ENCODE data around the gene TMEM87B. TPM values are rescaled to one million over a fixed set of nuclear protein-coding genes. Genes with fewer than 3 reads are reported as not detected.

The TMEM87B gene
- total RNA-seq, 4 donors from 2014 or later = 11.9 to 20.1 (median 18.2) TPM

DNA sequence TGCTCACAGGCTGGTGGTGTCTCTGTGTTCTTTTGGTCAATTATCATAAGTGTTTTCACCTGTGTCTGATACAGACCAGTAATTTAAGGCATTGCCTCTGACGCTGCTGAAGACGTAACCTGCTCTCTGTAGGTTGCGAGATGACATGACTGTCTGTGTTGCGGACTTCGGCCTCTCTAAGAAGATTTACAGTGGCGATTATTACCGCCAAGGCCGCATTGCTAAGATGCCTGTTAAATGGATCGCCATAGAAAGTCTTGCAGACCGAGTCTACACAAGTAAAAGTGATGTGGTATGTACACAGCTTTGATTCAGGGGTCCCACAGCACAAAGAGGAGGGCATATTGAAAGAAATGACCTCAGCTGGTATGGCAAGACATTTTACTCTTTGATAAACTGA lies 33.8 kb upstream of the TMEM87B start:
- Histone ChIP-seq H3K36me3 (peaks cover 0 to 20% (median 0%) of the 10 kb centered on the region in 3 donors), H3K9me3 (no peaks in the 10 kb centered on the region), H3K27ac (peak overlapping the region in 2 of 4 donors; percentile 46 to 47), H3K4me1 (no peaks in the 10 kb centered on the region), H3K4me3 (no peak overlapping the region), H3K27me3 (no peaks in the 10 kb centered on the region)
- DNase-seq (ENCODE audit: low spot score in 2 of 2) = no peak
- 82 to 85% methylated on average over 10 of the region's 10 CpGs for WGBS, 2 donors
- TF ChIP-seq POLR2A (IDR thresholded peaks at IDR 0.05) (no peak), EP300 (IDR thresholded peaks at IDR 0.05) (no peak)
- TF ChIP-seq, protein P1, sequence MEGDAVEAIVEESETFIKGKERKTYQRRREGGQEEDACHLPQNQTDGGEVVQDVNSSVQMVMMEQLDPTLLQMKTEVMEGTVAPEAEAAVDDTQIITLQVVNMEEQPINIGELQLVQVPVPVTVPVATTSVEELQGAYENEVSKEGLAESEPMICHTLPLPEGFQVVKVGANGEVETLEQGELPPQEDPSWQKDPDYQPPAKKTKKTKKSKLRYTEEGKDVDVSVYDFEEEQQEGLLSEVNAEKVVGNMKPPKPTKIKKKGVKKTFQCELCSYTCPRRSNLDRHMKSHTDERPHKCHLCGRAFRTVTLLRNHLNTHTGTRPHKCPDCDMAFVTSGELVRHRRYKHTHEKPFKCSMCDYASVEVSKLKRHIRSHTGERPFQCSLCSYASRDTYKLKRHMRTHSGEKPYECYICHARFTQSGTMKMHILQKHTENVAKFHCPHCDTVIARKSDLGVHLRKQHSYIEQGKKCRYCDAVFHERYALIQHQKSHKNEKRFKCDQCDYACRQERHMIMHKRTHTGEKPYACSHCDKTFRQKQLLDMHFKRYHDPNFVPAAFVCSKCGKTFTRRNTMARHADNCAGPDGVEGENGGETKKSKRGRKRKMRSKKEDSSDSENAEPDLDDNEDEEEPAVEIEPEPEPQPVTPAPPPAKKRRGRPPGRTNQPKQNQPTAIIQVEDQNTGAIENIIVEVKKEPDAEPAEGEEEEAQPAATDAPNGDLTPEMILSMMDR (IDR thresholded peaks at IDR 0.05) = no peak

DNA sequence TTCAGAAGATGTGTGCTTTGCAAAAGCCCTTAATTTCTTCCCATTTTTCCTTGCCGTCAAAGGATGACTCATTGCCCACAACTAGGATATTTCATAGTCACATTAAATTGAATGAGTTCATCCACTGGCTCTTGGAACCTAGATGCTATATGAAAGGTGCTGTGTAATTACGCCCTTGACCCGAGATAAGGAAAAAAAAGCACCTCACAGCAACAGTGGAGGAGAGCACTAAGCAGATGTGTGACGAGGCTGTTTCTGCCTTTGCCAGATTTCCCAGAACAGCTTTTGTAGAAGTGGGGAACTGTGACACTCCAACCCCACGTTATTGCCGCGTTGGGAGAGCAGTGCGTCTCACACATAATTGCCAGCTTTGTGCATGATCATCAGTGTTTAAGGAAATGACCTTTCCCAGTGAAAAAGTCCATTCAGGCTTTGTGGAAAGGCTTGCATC lies 33.3 kb upstream of the TMEM87B start:
- Histone ChIP-seq H3K27me3 (no peaks in the 10 kb centered on the region), H3K9me3 (no peaks in the 10 kb centered on the region), H3K4me1 (no peaks in the 10 kb centered on the region), H3K27ac (peak overlapping the region in 1 of 4 donors; percentile 47), H3K4me3 (no peak overlapping the region), H3K36me3 (peaks cover 0 to 15% (median 0%) of the 10 kb centered on the region in 3 donors)
- peak in 1 of 2 donors; percentile 23 for TF ChIP-seq EP300 (IDR thresholded peaks at IDR 0.05)
- TF ChIP-seq POLR2A (IDR thresholded peaks at IDR 0.05) = no peak
- DNase-seq (ENCODE audit: low spot score in 2 of 2) = no peak
- WGBS, 2 donors = 42 to 51% methylated on average over 8 of the region's 8 CpGs

DNA sequence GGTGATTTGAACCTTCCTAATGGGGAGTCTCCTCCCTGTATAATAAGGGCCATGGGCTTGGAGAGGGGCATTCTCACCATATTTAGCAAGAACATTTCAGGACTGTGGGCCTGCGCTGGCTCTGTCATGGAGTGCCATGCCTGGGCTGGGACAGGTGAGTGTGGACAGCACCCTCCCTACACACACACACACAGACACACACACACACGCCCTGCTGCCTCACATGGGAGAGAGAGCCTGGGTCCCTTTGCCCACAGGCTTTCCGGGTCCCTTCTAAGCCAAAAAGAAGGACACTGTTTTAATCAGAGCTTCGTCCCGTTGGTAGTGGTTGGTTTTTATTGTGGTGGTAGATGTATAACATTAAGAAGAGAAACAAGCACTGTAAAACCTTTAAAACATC lies 31.4 kb upstream of the TMEM87B start:
- 86% methylated on average over 5 of the region's 5 CpGs for WGBS, 2 donors
- H3K4me1 ChIP-seq = no peaks in the 10 kb centered on the region
- H3K4me3 ChIP-seq = no peak overlapping the region
- H3K36me3 ChIP-seq = peaks cover 0 to 14% (median 0%) of the 10 kb centered on the region in 3 donors
- H3K9me3 ChIP-seq = no peaks in the 10 kb centered on the region
- no peak for DNase-seq (ENCODE audit: low spot score in 2 of 2)
- peak overlapping the region in 2 of 4 donors; percentile 21 to 32 for H3K27ac ChIP-seq
- H3K27me3 ChIP-seq = no peaks in the 10 kb centered on the region
- TF ChIP-seq, protein P1 (IDR thresholded peaks at IDR 0.05) = no peak
- no peak for TF ChIP-seq POLR2A (IDR thresholded peaks at IDR 0.05)
- no peak for TF ChIP-seq EP300 (IDR thresholded peaks at IDR 0.05)

DNA sequence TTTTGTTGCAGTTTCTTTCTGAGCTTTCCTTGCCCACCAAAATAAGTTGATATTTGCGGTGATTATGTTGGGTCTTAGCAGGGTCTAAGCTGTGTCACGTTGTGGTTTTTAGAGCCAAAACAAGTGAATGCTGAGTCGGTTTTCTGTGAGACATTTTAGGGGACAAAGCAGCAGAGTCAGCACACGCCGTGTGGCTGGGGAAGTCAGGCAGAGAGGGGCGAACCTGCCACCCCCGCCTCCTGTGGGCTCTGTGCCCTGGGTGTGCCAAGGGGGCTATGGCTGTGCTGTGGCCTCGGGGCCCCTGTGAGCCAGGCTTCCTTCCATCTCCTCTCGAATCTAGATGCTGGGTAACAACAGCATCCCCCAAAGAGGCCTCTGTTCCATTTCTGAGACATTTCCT lies 30.8 kb upstream of the TMEM87B start:
- H3K36me3 ChIP-seq = peaks cover 0 to 14% (median 0%) of the 10 kb centered on the region in 3 donors
- no peaks in the 10 kb centered on the region for H3K4me1 ChIP-seq
- H3K27ac ChIP-seq = peak overlapping the region in 2 of 4 donors; percentile 21 to 32
- H3K27me3 ChIP-seq = no peaks in the 10 kb centered on the region
- WGBS, 2 donors = 50 to 52% methylated on average over 9 of the region's 9 CpGs
- no peak for DNase-seq (ENCODE audit: low spot score in 2 of 2)
- TF ChIP-seq EP300 (IDR thresholded peaks at IDR 0.05) (no peak), POLR2A (IDR thresholded peaks at IDR 0.05) (no peak)
- TF ChIP-seq, protein P1 (IDR thresholded peaks at IDR 0.05) = no peak
- H3K4me3 ChIP-seq = no peak overlapping the region
- H3K9me3 ChIP-seq = no peaks in the 10 kb centered on the region

DNA sequence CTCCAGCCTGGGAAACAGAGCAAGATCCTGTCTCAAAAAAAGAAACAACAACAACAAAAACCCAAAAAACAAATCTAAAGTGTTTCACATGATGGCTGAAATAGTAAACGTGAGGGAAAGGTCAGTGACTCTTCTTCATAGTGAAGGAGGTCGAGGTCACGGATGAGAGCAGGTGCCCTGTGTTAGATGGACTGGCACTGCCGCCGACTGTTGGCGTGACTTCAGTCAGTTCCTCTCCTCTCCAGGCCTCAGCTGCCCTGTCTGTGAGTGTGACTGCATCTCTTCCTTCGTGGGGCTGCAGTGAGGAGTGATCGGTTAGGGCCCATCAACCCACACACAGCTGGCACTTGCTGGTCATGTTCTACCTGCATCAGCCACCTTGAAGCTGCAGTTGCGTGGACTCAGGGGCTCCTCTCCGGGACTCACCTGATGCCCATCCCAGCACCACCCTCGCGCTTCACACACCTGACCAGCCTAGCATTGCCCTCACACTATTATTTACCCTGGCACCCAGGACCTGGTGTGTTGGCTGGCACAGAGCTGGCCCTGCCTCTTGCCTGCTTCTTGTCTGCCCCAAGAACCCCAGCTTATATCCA lies 30.1 kb upstream of the TMEM87B start:
- Histone ChIP-seq H3K4me3 (no peak overlapping the region), H3K9me3 (no peaks in the 10 kb centered on the region), H3K27me3 (no peaks in the 10 kb centered on the region), H3K36me3 (peaks cover 0 to 14% (median 0%) of the 10 kb centered on the region in 3 donors), H3K4me1 (no peaks in the 10 kb centered on the region), H3K27ac (no peak overlapping the region)
- WGBS, 2 donors = 87 to 92% methylated on average over 12 of the region's 12 CpGs
- no peak for DNase-seq (ENCODE audit: low spot score in 2 of 2)
- TF ChIP-seq POLR2A (IDR thresholded peaks at IDR 0.05) = no peak
- no peak for TF ChIP-seq EP300 (IDR thresholded peaks at IDR 0.05)
- TF ChIP-seq, protein P1 (IDR thresholded peaks at IDR 0.05) = no peak

Data from tibial nerve (tissue), 4 donors.